HTR-8/SVneo (cell line): ENCODE measurements around the gene U2AF2.

Source experiments
- DNase-seq: peaks from one replicate; pipeline ENCODE4 v3.0.0; 2011; ENCODE audit warnings: low spot score, mixed read lengths; ENCODE audit not compliant: insufficient read length
- FAIRE-seq: peaks from 2 replicates; lab custom pipeline; 2011; peaks lifted over from hg19 to GRCh38; lab: Jason Lieb, UNC

The U2AF2 gene

GRCh38 chr19:55654868-55655647 is at the start of gene U2AF2:
U2AF2 (plus strand) TSS chr19:55655035; CDS start chr19:55655105, 70 bp downstream.
- DNase-seq, result peak; percentile 83
- peak; percentile 78 for FAIRE-seq

GRCh38 chr19:55605207-55605636 is 49.6 kb upstream of the U2AF2 start:
- peak; percentile 80 for FAIRE-seq

GRCh38 chr19:55605637-55606470 is 49.0 kb upstream of the U2AF2 start, which contains the start of gene ZNF865:
ZNF865 (plus strand) TSS chr19:55605647; CDS start chr19:55613619, 7,972 bp downstream.
- DNase-seq (peak; percentile 68), FAIRE-seq (peak; percentile 89)

More at GRCh38 chr19:55605207-55605636, 49.6 kb upstream of the U2AF2 start:
- peak; percentile 93 for DNase-seq

- DNase-seq, result no peak
- FAIRE-seq, result no peak
Measured at GRCh38 chr19:55606471-55606787, 48.4 kb upstream of the U2AF2 start.

GRCh38 chr19:55606817-55607216 is 48.0 kb upstream of the U2AF2 start:
- FAIRE-seq (no peak), DNase-seq (no peak)

GRCh38 chr19:55609326-55609725 is 45.5 kb upstream of the U2AF2 start:
- DNase-seq, result no peak

GRCh38 chr19:55611300-55611982 is 43.4 kb upstream of the U2AF2 start:
- no peak for FAIRE-seq

More at GRCh38 chr19:55609326-55609725, 45.5 kb upstream of the U2AF2 start:
- FAIRE-seq, result no peak

GRCh38 chr19:55611983-55612645 is 42.7 kb upstream of the U2AF2 start:
- FAIRE-seq (no peak), DNase-seq (no peak)

More at GRCh38 chr19:55611300-55611982, 43.4 kb upstream of the U2AF2 start:
- no peak for DNase-seq

GRCh38 chr19:55613396-55613795 is 41.4 kb upstream of the U2AF2 start:
- FAIRE-seq, result no peak

GRCh38 chr19:55613930-55614710 is 40.7 kb upstream of the U2AF2 start:
- DNase-seq (no peak), FAIRE-seq (no peak)

More at GRCh38 chr19:55613396-55613795, 41.4 kb upstream of the U2AF2 start:
- DNase-seq, result no peak

GRCh38 chr19:55614711-55615542 is 39.9 kb upstream of the U2AF2 start:
- DNase-seq, result no peak
- FAIRE-seq, result no peak

GRCh38 chr19:55615543-55616394 is 39.1 kb upstream of the U2AF2 start:
- FAIRE-seq (no peak), DNase-seq (no peak)

- no peak for FAIRE-seq
- DNase-seq, result no peak
Measured at GRCh38 chr19:55616395-55616875, 38.4 kb upstream of the U2AF2 start.

GRCh38 chr19:55617426-55617825 is 37.4 kb upstream of the U2AF2 start:
- no peak for DNase-seq
- FAIRE-seq, result no peak

- no peak for DNase-seq
- FAIRE-seq, result no peak
Measured at GRCh38 chr19:55618426-55618825, 36.4 kb upstream of the U2AF2 start.

- no peak for DNase-seq
- FAIRE-seq, result no peak
Measured at GRCh38 chr19:55619286-55619685, 35.5 kb upstream of the U2AF2 start.
